ENCODE results near the gene PAK1.

DNA sequence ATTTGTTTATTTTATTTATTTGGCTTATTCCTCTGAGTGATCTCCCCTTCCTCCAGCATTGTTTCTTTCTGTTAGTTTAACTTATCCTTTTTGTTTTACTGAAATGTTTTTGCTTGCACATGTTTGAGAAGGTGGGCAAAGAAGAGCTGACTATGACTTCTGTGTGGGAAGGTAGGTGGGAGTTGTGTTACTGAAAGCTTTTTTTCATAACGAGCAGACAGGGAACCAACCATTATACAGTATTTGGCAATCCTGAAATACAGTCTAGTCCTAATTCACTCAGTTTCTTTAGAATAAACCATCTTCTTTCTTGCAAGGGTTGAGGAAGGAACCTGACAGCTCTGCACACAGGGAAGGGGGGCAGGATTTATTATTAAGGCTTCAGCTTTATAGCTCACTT is 37.0 kb upstream of the PAK1 start:
- TF ChIP-seq TAF1 (IDR thresholded peaks at IDR 0.05; ENCODE audit: low read depth, low read length) (no peak), POLR2A (IDR thresholded peaks at IDR 0.05; ENCODE audit: low read depth, low read length) (no peak), POU2F2 (IDR thresholded peaks at IDR 0.05; ENCODE audit: low read depth, low read length) (no peak), POLR2AphosphoS5 (IDR thresholded peaks at IDR 0.05; ENCODE audit: low read depth, low read length) (no peak), SPI1 (IDR thresholded peaks at IDR 0.05; ENCODE audit: low read depth, low read length) (no peak)
